Suprapubic skin (tissue), 4 donors: ENCODE data around the gene RPL31.

ENCODE experiments used
- EP300 ChIP-seq: sonication (generic); formaldehyde crosslinking; IDR thresholded peaks from one replicate; pipeline ENCODE4 v1.6.1; 2017; ENCODE audit warnings: antibody characterized with exemption
- POLR2A ChIP-seq, 2 donors: fragments of 450-650 bp; IDR thresholded peaks; one replicate each; pipeline ENCODE4 v1.6.1; 2017; ENCODE audit warnings: antibody characterized with exemption in 2 of 2, mild to moderate bottlenecking in 2 of 2, moderate library complexity in 2 of 2
- POLR2AphosphoS5 ChIP-seq, 3 donors: sonication (generic); formaldehyde crosslinking; IDR thresholded peaks; one replicate each; pipeline ENCODE4 v1.6.1; 2017; ENCODE audit warnings: antibody characterized with exemption in 3 of 3
- TF ChIP-seq, protein P1 (sequence below), 2 donors: fragments of 200-600 bp in 1 of 2; fragments of 450-650 bp in 1 of 2; sonication (generic) in 1 of 2; IDR thresholded peaks; one replicate each; pipeline ENCODE4 v1.5.1; 2016 to 2019; ENCODE audit warnings: antibody characterized with exemption in 2 of 2, mild to moderate bottlenecking in 1 of 2, moderate library complexity in 1 of 2

DNA sequence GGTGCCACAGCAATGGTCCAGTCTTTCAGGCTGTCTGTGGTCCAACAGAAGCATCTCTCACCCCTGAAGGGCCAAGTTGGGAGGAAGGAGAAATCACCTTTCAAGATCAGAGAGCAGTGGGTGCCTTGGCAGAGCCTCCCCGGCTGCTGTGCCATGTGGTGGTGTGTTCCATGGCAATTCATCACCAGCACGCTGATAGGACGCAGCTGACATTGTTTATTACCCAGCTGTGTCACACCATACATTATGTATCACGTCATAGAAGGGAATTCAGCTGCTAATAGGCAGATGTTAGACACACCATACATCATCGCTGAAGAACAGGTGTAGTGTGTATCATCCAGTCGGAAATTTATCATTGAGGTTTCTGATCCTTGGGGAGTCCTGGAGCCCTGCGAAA, 29.6 kb upstream of the RPL31 start:
- TF ChIP-seq POLR2A (IDR thresholded peaks at IDR 0.05) (no peak), EP300 (no peak), POLR2AphosphoS5 (IDR thresholded peaks at IDR 0.05) (no peak)
- TF ChIP-seq, protein P1, sequence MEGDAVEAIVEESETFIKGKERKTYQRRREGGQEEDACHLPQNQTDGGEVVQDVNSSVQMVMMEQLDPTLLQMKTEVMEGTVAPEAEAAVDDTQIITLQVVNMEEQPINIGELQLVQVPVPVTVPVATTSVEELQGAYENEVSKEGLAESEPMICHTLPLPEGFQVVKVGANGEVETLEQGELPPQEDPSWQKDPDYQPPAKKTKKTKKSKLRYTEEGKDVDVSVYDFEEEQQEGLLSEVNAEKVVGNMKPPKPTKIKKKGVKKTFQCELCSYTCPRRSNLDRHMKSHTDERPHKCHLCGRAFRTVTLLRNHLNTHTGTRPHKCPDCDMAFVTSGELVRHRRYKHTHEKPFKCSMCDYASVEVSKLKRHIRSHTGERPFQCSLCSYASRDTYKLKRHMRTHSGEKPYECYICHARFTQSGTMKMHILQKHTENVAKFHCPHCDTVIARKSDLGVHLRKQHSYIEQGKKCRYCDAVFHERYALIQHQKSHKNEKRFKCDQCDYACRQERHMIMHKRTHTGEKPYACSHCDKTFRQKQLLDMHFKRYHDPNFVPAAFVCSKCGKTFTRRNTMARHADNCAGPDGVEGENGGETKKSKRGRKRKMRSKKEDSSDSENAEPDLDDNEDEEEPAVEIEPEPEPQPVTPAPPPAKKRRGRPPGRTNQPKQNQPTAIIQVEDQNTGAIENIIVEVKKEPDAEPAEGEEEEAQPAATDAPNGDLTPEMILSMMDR (IDR thresholded peaks at IDR 0.05) = no peak
